Neural progenitor cell (in vitro differentiated cells): ENCODE results near the gene PTDSS2.

Source experiments
- EZH2 ChIP-seq: fragments of 200-600 bp; sonication (generic); IDR thresholded peaks from 2 replicates; pipeline ENCODE4 v1.6.1; 2017; ENCODE audit warnings: antibody characterized with exemption, mild to moderate bottlenecking, moderate library complexity
- EZH2phosphoT487 ChIP-seq: fragments of 200-600 bp; sonication (generic); IDR thresholded peaks from 2 replicates; pipeline ENCODE4 v1.6.1; 2017; ENCODE audit warnings: antibody characterized with exemption
- TF ChIP-seq, protein P1 (sequence below): fragments of 200-600 bp; sonication (generic); IDR thresholded peaks from 2 replicates; pipeline ENCODE4 v1.5.1; 2017; ENCODE audit warnings: antibody characterized with exemption, mild to moderate bottlenecking

DNA sequence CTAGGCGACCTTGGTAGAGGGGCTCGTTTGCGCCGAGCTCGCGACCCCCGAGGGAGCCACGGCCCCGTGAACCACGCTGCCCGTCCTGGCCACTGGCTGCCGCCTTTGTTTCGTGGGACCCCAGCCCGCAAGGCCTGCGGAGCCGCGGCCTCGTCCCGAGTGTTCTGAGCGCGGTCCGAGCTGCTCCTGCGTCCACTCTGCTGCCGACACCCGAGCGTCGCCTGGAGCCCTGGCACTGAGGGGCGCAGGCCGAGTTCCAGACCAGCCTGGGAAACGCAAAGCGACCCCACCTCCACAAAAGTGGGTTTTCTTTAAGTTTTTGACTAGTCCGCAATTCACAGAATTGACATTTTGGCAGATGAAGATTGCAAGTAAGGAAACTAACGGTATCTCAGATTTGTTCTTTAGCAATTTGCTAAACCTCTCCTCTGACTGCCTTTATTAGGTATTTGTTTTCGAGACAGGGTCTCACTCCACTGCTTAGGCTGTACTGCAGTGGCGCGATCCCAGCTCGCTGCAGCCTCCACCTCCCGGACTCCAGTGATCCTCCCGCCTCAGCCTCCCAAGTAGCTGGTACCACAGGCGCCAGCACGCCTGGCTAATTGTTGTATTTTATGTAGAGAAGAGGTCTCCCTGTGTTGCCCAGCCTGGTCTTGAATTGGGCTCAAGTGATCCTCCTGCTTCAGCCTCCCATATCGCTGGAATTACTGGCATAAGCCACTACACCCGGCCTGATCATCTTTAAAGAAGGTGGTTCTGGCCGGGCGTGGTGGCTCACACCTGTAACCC, 57.8 kb downstream of the PTDSS2 start:
- TF ChIP-seq, protein P1, sequence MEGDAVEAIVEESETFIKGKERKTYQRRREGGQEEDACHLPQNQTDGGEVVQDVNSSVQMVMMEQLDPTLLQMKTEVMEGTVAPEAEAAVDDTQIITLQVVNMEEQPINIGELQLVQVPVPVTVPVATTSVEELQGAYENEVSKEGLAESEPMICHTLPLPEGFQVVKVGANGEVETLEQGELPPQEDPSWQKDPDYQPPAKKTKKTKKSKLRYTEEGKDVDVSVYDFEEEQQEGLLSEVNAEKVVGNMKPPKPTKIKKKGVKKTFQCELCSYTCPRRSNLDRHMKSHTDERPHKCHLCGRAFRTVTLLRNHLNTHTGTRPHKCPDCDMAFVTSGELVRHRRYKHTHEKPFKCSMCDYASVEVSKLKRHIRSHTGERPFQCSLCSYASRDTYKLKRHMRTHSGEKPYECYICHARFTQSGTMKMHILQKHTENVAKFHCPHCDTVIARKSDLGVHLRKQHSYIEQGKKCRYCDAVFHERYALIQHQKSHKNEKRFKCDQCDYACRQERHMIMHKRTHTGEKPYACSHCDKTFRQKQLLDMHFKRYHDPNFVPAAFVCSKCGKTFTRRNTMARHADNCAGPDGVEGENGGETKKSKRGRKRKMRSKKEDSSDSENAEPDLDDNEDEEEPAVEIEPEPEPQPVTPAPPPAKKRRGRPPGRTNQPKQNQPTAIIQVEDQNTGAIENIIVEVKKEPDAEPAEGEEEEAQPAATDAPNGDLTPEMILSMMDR = no peak
- TF ChIP-seq EZH2 (no peak), EZH2phosphoT487 (no peak)
